Activated CD4-positive, alpha-beta T cell treated with anti-CD3 and anti-CD28 coated beads, Interleukin-2, amount 50 U/mL, for 4 hours (primary cell): ENCODE results near the gene CIAO3.
"Not testable (repeated sequence)": the region's sequence is repeated elsewhere in the genome, so short reads cannot be mapped to it uniquely, and the experiment has no call there.

Source experiments
- DNase-seq, 2 experiments: peaks; one replicate each; pipeline ENCODE4 v3.0.0-alpha.2; 2020

The CIAO3 gene

GRCh38 chr16:759110-759910 is 18.5 kb upstream of the CIAO3 start:
- DNase-seq = no peak

- no peak for DNase-seq
Measured at GRCh38 chr16:756428-756827, 15.6 kb upstream of the CIAO3 start.

- DNase-seq = no peak
Measured at GRCh38 chr16:754656-755055, 13.9 kb upstream of the CIAO3 start.

- not testable (repeated sequence) for DNase-seq
Measured at GRCh38 chr16:754121-754607, 13.4 kb upstream of the CIAO3 start.

- no peak for DNase-seq
Measured at GRCh38 chr16:752007-752312, 11.2 kb upstream of the CIAO3 start.

- DNase-seq = no peak
Measured at GRCh38 chr16:751152-752006, 10.6 kb upstream of the CIAO3 start.

- no peak for DNase-seq
Measured at GRCh38 chr16:750485-750884, 9.7 kb upstream of the CIAO3 start.

GRCh38 chr16:749010-749409 is 8.2 kb upstream of the CIAO3 start:
- DNase-seq = no peak

GRCh38 chr16:747978-748746 is 7.4 kb upstream of the CIAO3 start:
- no peak for DNase-seq

GRCh38 chr16:746637-747036 is 5.8 kb upstream of the CIAO3 start:
- DNase-seq = no peak

- no peak for DNase-seq
Measured at GRCh38 chr16:745739-746138, 4.9 kb upstream of the CIAO3 start.

GRCh38 chr16:743794-744500 is 3.1 kb upstream of the CIAO3 start:
- DNase-seq = no peak

GRCh38 chr16:742894-743293 is 2.1 kb upstream of the CIAO3 start:
- DNase-seq = not testable (repeated sequence)

- DNase-seq = no peak
Measured at GRCh38 chr16:741986-742629, 1.3 kb upstream of the CIAO3 start.

- no peak for DNase-seq
Measured at GRCh38 chr16:740459-740763, 386 bp downstream of the CIAO3 start.

- no peak for DNase-seq
Measured at GRCh38 chr16:739560-740458, 988 bp downstream of the CIAO3 start.

GRCh38 chr16:736936-737481 is 3.8 kb downstream of the CIAO3 start:
- DNase-seq = no peak

- DNase-seq = no peak
Measured at GRCh38 chr16:735982-736453, 4.8 kb downstream of the CIAO3 start.

- no peak for DNase-seq
Measured at GRCh38 chr16:734981-735881, 5.6 kb downstream of the CIAO3 start.
